ENCODE measurements around the gene GAR1.
"Not testable (repeated sequence)": the region's sequence is repeated elsewhere in the genome, so short reads cannot be mapped to it uniquely, and the experiment has no call there.

Gene GAR1

GRCh38 chr4:109846395-109847098 lies 31.0 kb downstream of the GAR1 start:
- DNase-seq (ENCODE audit: low spot score), result no peak

- DNase-seq (ENCODE audit: low spot score), result no peak
These were observed 32.4 kb downstream of the GAR1 start, which contains the start of gene LRIT3 for GRCh38 chr4:109847896-109848442. Gene LRIT3, plus strand, starts transcription at chr4:109848107. Its CDS starts 95 bp downstream, at chr4:109848202.

GRCh38 chr4:109848501-109848900 lies 32.9 kb downstream of the GAR1 start:
- no peak for DNase-seq (ENCODE audit: low spot score)

GRCh38 chr4:109850601-109851000 lies 35.0 kb downstream of the GAR1 start:
- no peak for DNase-seq (ENCODE audit: low spot score)

GRCh38 chr4:109859426-109860300 lies 44.1 kb downstream of the GAR1 start:
- not testable (repeated sequence) for DNase-seq (ENCODE audit: low spot score)

GRCh38 chr4:109861271-109861670 lies 45.7 kb downstream of the GAR1 start:
- no peak for DNase-seq (ENCODE audit: low spot score)

- DNase-seq (ENCODE audit: low spot score), result no peak
These were observed 46.5 kb downstream of the GAR1 start for GRCh38 chr4:109861916-109862511.

- no peak for DNase-seq (ENCODE audit: low spot score)
These were observed 48.6 kb downstream of the GAR1 start for GRCh38 chr4:109864134-109864533.

GRCh38 chr4:109870061-109870460 lies 54.5 kb downstream of the GAR1 start:
- no peak for DNase-seq (ENCODE audit: low spot score)

- no peak for DNase-seq (ENCODE audit: low spot score)
These were observed 56.5 kb downstream of the GAR1 start for GRCh38 chr4:109872065-109872464.

- no peak for DNase-seq (ENCODE audit: low spot score)
These were observed 57.5 kb downstream of the GAR1 start for GRCh38 chr4:109872950-109873656.

GRCh38 chr4:109873791-109874514 lies 58.4 kb downstream of the GAR1 start:
- no peak for DNase-seq (ENCODE audit: low spot score)
